ENCODE results near the gene TNRC6C.
"Not testable (repeated sequence)": the region's sequence is repeated elsewhere in the genome, so short reads cannot be mapped to it uniquely, and the experiment has no call there.

Gene TNRC6C

DNA sequence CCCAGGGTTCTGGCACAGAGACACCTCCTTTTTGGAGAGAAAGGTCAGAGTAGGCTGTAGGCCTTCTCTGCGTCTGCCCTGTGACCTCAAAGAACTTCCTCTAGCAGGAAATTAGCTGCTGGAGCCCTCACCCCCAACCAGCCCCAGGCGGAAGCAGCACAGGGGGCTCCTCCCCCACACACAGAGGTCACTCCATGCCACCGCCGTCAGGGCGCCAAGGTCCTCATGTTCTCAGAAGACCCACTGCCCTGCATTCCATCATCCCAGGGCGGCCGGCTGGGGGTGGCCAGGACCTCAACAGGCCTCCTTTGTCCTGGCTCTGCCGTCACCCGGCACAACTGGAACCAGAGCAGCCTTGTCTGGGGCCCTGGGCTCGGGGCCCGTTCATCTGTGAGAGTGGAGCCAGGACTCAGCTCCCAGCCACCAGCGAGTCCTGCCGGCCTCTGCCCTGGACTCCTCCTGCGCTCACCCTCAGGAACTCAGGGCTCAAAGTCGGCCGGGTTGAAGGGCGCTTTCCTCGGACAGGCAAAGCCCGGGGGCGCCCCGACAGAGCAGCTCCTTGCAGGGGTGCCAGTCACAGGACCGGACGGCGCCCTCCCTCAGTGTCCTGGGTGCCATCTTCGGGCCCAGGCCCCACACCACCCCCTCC, 168.9 kb downstream of the TNRC6C start:
- DNase-seq, result no peak

DNA sequence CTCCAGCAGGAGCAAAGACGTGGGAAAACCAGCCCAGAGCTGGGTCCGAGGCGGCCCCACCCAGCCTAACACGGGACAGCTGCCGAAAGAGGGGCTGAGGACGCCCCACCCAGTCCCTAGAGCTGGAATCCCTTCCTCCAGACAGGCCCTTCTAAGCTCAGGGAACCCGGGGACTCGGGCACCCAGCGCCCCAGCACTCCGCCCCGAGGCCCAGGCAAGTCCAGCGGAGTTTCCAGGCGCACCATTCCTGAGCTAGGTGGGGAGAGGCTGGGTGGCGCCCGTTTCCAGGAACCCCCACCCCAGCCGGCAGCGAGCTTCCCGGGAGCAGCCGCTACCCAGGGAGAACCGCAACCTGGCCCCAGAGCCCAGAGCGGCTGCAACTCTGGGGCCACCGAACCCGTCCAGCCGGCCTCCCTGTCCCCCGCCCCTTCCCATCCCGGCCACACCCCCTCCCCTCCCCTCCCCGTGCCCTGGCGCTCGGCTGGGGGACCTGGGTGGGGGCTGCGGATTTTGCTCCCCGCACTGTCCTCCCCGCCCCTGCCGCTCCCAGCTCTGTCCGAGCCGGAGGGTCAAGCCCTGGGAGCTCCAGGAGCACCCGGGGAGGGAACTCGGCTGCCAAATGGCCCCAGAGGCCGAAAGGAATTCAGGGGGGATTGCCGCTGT, 169.5 kb downstream of the TNRC6C start:
- DNase-seq, result no peak

DNA sequence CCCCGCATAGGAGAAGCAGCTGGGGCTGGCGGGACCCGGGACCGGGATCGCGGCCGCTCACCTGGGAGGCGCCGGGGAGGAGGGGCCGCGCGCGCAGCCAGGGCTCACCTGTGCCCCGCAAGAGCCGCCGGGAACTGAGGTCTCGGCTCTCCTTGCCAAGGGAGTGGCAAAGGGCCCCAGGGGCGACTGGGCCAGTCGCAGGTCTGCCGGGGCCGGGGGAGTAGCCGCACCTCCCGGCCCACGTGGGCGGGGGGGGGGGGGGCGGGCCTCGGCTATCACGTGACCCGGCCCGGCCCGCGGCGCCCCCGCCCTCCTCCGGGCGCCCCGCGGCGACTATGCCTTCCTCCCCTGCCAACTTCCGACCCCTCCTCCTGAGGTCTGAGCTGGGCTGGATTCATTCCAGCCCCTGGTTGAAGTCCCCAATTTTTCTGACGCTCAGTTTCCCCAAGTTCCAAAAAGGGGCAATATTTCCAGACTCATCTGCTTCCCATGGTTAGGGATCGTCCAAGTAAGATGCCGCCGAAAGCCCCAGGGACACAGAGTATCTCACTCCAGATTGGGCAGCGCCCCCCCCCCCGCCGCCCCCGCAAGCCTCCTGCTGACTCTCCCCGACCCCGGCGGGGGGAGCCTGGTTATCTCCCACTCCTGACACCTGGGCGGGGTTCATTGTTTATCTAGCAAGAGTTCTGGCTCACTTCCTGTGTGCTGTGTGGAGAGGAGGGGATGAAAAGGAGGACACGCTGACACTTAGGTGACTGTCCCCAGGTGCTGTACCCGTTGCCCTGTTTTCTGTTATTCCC, 170.2 kb downstream of the TNRC6C start, which contains the start of gene TMC6:
TMC6 (minus strand) TSS at position 205 of the 800 bp plus-strand sequence. CDS start 1,923 bp downstream, outside the sequence.
- no peak for DNase-seq

DNA sequence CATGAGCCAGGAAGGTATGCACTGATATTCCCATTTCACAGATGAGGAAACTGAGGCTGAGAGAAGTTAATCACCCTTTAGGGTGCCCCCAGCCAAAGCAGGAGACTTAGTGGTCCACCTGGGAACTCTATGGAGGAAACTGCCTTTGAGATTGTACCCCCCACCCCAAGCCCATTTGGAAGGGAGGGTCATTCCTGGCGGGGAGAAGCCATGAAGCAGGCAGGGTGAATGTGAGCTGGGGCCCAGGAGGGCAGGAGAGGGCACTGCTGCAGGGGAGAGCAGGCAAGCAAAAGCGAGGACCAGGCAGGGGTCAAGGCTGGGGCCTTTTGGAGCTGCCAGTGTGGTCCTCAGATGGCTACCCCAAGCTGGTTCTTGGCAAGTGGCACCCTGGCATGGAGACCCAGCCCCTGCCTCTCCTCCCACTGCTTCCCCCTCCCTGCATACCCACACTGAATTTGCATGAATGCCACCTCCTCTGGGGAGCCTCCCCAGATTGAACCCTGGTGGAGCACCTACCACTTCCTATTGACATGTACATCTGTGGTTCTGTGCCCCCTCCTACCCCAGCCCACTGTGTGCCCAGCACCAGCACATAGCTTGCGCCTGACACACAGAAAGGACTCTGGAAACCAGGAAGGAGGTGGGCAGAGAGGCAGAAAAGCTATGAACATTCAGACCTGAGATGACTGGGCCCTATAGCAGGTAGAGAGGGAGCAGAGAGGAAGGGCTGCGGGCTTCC, 171.0 kb downstream of the TNRC6C start:
- no peak for DNase-seq

DNA sequence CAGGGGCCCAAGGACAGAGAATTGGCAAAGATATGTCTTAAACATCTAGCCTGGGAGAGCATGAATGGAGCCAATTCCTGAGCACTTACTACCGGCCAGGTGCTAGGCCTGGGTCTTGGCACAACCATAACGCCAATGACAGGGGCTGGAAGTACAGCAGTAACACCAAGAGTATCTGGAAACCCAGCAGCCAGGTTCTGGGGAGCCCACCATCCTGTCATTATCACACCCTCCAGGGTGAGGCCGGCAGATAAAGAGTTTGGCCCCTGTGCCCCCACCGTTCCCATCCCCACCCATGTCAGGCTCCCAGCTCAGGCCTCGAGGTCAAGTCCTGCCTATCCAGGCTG, 171.6 kb downstream of the TNRC6C start:
- DNase-seq, result no peak

DNA sequence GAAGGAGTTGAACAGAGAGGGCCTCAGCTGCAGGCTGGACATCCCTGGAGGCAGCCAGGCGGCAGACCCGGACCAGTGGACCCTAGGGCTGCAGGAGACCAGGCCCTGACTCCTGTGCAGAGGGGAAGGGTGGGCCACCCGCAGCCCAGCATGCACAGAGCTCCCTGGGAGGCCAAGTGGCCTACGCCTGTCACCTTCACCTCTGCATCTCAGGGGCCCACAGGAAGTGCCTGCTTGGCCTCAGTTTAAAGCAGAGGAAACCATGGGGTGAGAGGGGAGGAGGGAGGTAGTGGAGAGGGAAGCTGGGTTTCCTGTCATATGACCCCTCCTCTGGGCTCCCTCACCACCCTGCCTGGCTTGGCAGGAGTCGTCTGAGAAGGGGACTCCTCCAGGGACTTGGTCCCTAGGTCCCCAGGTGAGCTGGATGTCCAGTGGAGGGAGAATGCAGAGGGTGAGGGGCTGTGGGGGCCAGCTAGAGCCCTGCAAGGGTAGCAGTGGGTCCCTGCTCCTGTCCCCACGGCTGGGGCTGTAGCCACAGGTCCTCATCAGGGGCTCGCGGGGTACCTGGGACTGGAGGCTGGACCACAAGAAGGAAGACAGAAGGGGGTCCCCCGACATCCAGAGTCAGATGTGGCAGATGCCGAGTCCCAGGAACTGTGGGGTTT, 172.1 kb downstream of the TNRC6C start, which contains the start of gene TMC8:
TMC8 (plus strand) TSS at position 335 of the 665 bp plus-strand sequence. CDS start 818 bp downstream, outside the sequence.
- DNase-seq, result no peak

DNA sequence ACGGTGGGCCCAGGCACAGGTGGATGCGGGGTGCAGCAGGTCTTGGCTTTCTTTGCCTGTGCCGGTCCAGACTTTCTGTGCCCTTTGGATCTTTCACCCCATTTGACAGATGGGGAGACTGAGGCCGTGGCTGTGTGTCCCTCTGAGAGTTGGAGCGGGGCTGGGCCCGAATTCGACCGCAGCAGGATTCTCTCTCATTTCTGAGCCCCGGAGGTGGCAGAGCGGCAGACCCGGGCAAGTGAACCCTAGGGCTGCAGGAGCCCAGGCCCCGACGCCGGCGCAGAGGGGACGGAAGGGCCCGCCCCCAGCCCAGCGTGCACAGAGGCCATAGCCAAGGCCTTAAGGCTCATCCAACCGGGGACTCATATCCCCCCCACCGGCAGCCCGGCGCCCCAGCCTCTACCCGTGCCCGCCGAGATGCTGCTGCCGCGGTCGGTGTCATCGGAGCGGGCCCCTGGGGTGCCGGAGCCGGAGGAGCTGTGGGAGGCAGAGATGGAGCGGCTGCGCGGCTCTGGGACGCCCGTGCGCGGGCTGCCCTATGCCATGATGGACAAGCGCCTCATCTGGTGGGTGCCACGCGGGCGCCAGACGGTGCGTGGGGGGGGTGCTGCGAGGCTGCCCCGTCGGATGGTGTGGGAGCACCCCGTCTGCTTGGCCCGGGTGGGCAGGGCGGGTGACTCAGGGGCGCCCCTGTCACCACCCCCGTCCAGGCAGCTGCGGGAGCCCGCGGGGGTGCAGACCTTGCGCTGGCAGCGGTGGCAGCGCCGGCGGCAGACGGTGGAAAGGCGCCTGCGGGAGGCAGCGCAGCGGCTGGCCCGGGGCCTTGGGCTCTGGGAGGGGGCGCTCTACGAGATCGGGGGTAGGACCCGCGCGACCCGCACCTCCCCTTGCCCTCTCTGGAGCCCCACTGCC, 172.9 kb downstream of the TNRC6C start:
- no peak for DNase-seq

DNA sequence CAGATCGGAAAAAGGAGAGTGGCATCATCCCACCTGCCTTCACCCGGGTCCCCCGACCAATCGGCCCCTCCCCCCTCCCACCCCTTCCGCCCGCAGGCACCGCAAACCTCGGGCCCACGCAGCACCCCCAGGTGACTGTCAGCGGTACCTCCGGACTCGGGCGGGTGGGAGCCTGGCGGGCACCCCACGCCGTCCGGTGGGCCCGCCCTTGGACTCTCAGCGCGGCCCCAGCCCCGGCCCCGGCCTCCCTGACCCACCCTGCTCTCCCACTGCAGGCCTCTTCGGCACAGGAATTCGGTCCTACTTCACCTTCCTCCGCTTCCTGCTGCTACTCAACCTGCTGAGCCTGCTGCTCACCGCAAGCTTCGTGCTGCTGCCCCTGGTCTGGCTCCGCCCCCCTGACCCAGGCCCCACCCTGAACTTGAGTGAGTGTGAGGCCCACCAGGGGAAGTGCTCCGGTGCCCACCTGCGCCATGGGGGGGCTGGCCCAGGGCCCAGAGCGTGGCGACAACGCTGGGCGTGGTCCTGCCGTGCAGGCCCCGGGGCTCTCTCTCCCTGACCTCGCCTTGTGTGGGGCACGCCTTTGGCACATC, 173.7 kb downstream of the TNRC6C start:
- DNase-seq, result no peak

DNA sequence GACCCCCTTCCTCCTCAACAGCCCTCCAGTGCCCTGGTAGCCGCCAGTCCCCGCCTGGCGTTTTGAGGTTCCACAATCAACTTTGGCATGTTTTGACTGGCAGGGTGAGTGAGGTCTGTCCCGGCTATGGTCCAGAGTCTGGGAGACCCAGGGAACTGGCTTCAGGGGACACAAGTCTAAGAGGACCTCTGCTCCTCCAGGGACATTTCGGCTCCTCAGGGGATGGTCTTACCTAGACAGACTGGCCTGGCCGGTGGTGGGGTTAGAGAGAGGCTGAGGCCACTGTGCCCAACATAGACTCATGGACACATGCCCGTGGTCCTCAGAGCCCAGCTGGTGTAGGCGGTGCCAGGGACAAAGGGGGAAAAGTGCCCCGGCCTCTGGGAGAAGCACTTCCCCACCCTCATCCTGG, 174.3 kb downstream of the TNRC6C start:
- no peak for DNase-seq

DNA sequence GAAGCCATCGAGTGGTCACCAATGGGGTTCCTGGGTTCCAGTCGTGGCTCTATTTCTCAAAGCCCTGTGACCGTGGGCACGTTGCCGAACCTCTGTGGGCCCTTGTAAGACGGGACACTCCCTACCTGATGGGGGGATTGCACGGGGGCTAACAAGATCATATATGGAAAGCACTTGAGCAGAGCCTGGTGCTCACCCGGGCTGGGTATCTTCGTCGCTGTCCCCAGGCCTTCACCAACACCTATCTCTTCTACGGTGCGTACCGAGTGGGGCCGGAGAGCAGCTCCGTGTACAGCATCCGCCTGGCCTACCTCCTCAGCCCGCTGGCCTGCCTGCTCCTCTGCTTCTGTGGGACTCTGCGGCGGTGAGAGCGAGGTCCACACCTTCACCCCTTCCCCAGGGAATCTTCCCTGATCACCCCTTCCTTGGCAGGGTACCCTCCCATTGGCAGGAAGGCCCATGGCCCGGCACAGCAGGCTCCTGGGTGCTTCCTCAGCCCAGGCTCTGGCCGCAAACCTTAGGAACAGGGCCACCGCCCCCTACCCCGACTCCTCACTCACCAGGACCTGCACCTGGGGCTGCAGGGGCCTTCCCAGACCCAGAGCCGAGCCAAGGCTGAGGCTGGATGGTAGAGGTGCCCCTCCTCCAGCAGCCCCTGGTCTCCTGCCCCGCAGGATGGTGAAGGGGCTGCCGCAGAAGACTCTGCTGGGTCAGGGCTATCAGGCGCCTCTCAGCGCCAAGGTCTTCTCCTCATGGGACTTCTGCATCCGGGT, 174.9 kb downstream of the TNRC6C start:
- DNase-seq, result no peak

DNA sequence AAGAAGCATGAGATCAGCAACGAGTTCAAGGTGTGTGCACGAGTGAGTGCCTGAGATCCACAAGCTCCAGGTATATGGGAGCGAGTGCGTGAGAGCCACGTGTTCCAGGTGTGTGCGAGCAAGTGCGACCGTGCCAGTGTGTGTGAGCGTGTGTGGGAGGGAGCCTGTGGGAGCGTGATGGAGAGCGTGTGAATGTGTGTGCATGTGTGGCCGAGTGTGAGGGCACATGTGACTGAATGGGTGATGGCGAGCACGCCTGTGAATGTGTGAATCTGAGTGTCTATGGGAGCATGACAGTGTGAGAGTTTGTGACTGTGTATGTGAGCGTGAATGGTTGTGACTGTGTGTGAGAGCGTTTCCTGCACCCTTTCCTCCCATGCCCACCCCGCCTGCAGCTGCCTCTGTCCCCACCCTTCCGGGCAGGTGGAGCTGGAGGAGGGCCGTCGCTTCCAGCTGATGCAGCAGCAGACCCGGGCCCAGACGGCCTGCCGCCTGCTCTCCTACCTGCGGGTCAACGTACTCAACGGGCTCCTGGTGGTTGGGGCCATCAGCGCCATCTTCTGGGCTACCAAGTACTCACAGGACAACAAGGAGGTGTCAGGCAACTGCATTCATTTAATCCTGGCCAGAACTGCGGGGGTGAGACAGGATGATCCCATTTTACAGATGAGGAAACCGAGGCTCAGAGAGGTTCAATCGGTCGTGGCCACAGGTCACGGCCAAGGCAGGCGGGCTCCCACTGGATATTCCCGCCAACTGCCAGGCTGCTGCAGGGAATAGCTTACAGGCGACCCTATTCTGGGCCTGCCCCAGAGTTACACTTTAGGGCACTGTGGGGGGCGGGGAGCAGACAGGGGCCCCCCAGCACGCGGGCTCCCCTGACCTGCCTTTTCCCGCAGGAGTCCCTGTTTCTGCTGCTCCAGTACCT, 175.7 kb downstream of the TNRC6C start:
- DNase-seq, result no peak

DNA sequence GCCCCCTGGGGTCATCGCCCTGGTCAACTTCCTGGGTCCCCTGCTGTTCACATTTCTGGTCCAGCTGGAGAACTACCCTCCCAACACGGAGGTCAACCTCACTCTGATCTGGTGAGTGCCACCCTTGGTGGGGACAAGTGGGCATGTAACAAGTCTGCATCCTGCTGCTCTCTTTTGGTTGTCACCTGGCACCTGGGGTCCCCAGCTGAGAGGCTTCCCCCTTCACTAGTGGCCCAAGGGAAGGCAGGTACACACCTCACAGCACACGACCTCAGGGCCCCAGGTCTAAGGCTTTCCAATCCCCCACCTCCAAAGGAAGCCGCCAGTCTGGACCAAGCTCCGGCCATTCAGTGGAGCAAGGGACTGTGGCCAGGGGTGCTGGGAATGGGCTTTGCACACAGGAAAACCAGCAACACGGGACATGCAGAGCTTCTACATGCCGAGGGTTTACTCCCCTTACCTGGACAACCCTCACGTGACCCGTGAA, 176.4 kb downstream of the TNRC6C start:
- no peak for DNase-seq

DNA sequence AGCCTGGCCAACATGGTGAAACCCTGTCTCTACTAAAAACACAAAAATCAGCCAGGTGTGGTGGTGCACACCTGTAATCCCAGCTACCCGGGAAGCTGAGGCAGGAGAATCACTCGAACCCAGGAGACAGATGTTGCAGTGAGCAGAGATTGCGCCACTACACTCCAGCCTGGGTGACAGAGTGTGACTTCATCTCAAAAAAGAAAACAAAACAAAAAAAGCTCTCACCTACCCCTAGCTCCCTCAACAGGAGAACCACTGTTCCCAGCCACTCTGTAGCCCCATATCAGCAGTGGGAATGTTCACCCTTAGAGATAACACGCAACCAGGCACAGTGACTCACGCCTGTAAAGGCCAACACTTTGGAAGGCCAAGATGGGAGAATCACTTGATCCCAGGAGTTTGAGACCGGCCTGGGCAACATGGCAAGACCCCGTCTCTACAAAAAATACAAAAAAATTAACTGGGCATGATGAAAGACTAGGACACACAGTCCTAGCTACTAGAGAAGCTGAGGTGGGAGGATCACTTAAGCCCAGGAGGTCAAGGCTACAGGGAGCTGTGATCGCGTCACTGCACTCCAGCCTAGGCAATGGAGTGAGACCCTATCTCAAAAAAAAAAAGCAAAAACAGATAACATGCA, 177.5 kb downstream of the TNRC6C start:
- DNase-seq, result no peak

DNA sequence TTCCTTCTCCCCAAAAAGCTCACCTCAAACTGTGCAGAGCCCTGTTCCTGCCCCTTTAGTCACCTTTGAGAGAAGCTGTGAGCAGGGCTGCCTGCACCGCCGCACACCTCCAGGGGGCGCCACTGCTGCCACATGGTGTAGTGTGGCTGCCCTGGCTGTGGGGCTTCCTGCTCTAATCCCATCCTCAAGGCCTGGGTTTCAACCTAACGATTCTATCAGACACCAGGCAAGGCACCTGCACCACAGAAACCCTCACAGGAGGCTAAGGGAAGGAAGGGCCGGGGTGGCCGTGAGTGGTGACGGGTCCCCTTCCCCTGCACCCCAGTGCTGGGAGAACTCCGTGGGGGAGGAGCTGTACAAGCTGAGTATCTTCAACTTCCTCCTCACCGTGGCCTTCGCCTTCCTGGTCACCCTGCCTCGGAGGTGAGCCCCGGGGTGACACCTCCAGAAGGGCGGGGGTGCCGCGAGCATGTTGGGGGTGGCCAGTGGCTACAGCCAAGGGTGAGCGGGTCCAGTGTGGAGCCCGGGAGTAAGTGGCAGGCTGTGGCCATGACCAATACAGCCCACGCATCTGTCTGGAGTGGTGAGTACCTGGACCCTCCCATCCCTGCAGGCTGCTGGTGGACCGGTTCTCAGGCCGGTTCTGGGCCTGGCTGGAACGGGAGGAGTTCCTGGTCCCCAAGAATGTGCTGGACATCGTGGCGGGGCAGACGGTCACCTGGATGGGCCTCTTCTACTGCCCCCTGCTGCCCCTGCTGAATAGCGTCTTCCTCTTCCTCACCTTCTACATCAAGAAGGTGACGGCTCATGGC, 179.1 kb downstream of the TNRC6C start:
- peak; percentile 40 for DNase-seq

DNA sequence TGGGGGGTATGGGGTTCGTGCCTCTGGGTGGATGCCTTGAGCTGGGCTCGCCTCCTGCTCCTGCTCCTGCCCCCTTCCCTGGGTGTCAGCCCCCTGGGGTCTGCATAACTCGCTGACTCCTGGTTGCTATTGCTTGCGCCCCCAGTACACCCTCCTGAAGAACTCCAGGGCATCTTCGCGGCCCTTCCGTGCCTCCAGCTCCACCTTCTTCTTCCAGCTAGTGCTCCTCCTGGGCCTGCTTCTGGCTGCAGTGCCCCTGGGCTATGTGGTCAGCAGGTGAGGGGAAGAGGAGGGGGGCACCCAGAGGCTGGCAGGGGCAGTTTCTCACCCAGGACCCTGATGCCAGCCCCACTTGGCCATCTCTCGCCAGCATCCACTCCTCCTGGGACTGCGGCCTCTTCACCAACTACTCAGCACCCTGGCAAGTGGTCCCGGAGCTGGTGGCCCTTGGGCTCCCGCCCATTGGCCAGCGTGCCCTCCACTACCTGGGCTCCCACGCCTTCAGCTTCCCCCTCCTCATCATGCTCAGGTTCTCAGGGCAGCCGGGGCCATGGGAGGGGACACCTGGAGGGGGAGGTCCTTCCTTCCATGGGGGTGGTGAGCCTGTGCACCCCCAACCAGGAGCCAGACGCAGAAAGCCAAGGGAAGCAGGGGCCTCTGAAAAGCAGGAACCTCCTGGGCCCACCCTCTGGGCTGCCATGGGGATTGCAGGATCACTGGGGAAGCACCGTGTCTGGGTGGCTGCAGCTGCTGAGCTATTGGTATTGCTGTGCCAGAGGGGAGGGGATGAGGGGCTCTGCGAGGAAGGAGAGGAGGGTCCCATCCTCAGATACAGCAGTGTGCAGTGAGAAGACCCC, 179.9 kb downstream of the TNRC6C start:
- peak; percentile 34 for DNase-seq

DNA sequence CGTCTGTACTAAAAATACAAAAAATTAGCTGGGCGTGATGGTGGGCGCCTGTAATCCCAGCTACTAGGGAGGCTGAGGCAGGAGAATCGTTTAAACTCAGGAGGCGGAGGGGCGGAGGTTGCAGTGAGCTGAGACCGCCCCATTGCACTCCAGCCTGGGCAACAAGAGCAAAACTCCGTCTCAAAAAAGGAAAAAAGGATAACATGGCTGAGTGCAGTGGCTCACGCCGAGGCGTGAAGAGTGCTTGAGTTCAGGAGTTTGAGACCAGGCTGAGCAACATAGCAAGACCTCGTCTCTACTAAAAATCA, 181.3 kb downstream of the TNRC6C start:
- not testable (repeated sequence) for DNase-seq

All from right forelimb (tissue), 1 donor.